ENCODE data around the gene CC2D1B. TPM values are rescaled to one million over a fixed set of nuclear protein-coding genes. Genes with fewer than 3 reads are reported as not detected.

The CC2D1B gene
- total RNA-seq, 2 donors from 2014 or later: 33.7 to 34.3 TPM

DNA sequence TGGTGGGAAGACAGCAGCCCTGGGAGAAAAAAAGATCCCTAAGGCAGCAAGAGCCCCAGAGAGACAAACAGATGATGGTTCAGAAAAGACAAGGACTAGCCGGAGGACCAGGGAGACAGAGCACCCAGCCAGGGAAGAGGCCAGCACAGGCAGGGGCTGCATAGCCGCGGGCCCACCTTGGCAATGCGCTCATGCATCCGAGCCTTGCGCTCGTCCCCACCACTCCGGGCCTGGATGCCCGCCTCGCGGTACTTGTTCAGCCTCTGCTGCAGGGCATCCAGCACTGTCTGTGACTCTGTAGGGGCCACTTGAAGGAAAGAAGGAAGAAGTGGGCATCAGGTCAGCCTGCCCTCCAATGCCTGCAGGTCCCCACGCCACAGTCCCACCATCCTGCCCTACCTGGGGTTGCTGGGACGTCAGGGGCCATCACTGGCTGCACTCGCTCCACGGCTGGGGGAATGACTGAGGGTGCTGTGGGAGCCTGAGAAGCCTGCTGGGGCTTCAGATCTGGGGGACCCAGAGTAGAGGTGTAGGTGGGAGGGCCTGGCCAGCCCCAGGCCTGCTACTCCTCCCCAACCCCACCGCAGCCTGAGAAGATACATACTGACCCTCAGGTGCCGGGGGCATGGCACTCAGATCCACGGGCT lies 7.0 kb downstream of the CC2D1B start:
- TF ChIP-seq, protein P1, sequence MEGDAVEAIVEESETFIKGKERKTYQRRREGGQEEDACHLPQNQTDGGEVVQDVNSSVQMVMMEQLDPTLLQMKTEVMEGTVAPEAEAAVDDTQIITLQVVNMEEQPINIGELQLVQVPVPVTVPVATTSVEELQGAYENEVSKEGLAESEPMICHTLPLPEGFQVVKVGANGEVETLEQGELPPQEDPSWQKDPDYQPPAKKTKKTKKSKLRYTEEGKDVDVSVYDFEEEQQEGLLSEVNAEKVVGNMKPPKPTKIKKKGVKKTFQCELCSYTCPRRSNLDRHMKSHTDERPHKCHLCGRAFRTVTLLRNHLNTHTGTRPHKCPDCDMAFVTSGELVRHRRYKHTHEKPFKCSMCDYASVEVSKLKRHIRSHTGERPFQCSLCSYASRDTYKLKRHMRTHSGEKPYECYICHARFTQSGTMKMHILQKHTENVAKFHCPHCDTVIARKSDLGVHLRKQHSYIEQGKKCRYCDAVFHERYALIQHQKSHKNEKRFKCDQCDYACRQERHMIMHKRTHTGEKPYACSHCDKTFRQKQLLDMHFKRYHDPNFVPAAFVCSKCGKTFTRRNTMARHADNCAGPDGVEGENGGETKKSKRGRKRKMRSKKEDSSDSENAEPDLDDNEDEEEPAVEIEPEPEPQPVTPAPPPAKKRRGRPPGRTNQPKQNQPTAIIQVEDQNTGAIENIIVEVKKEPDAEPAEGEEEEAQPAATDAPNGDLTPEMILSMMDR (IDR thresholded peaks at IDR 0.05): no peak
- ATAC-seq (ENCODE audit: insufficient number of reproducible peaks, low FRiP score, low read depth) (no peak), DNase-seq (ENCODE audit: low spot score) (no peak)
- Histone ChIP-seq H3K36me3 (peaks cover 80% of the 10 kb centered on the region), H3K4me3 (no peak overlapping the region), H3K4me1 (ENCODE audit: control insufficient read depth in 1 of 2, low read depth in 2 of 2) (no peaks in the 10 kb centered on the region), H3K27ac (no peak overlapping the region), H3K27me3 (replicated peaks; ENCODE audit: insufficient read depth) (no peaks in the 10 kb centered on the region), H3K9me3 (no peaks in the 10 kb centered on the region)

DNA sequence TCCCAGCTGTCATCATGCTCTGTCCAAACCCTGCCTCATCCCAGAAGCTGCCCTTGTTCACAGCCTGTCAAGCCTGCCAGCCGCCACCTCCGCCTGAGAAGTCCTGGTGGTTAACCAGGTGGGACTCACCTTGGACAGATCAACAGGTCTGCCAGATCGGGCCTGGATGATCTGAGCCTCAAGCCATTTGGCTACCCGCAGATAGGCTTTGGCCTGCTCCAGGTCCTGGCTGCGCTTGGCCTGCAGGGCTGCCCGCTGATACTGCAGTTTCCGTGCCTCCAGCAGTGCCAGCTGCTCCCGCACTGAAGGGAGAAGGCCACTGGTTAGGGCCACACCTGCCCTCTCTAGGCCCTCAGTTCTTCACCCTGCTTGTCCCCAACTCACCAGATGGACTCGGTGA lies 8.6 kb downstream of the CC2D1B start:
- Histone ChIP-seq H3K4me3 (no peak overlapping the region), H3K27me3 (replicated peaks; ENCODE audit: insufficient read depth) (no peaks in the 10 kb centered on the region), H3K9me3 (no peaks in the 10 kb centered on the region), H3K36me3 (peaks cover 89% of the 10 kb centered on the region), H3K4me1 (ENCODE audit: control insufficient read depth in 1 of 2, low read depth in 2 of 2) (no peaks in the 10 kb centered on the region), H3K27ac (no peak overlapping the region)
- ATAC-seq (ENCODE audit: insufficient number of reproducible peaks, low FRiP score, low read depth) (no peak), DNase-seq (ENCODE audit: low spot score) (no peak)
- TF ChIP-seq, protein P1 (IDR thresholded peaks at IDR 0.05): no peak

DNA sequence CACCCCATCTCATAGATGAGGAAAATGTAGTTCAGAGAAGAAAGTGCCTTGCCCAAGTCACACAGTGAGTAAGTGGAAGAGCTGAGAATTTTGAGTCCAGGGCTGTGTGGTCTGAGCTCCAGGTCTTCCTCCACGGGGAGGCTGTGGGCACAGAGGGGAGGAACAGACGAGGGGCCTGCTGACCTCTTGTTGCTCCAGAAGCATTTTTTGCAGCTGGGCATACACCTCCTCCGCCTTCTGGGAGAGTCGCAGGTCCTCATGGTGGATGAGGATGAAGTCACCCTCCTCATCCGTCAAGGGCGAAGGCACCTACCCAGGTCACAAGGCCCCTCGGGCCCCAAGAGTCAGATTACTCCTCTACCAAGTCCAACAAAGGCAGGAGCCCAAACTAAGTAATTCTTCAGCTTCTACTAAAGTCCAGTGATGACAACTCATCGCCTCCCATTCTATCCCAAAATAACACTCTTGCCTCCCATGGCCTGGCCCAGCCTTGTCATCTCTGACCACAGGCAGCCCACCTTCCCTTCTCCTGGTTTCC lies 9.1 kb downstream of the CC2D1B start:
- peaks cover 84% of the 10 kb centered on the region for H3K36me3 ChIP-seq
- H3K4me1 ChIP-seq (ENCODE audit: control insufficient read depth in 1 of 2, low read depth in 2 of 2): no peaks in the 10 kb centered on the region
- no peaks in the 10 kb centered on the region for H3K27me3 ChIP-seq (replicated peaks; ENCODE audit: insufficient read depth)
- H3K9me3 ChIP-seq: no peaks in the 10 kb centered on the region
- TF ChIP-seq, protein P1 (IDR thresholded peaks at IDR 0.05): no peak
- ATAC-seq (ENCODE audit: insufficient number of reproducible peaks, low FRiP score, low read depth) (no peak), DNase-seq (ENCODE audit: low spot score) (no peak)
- no peak overlapping the region for H3K27ac ChIP-seq
- no peak overlapping the region for H3K4me3 ChIP-seq

DNA sequence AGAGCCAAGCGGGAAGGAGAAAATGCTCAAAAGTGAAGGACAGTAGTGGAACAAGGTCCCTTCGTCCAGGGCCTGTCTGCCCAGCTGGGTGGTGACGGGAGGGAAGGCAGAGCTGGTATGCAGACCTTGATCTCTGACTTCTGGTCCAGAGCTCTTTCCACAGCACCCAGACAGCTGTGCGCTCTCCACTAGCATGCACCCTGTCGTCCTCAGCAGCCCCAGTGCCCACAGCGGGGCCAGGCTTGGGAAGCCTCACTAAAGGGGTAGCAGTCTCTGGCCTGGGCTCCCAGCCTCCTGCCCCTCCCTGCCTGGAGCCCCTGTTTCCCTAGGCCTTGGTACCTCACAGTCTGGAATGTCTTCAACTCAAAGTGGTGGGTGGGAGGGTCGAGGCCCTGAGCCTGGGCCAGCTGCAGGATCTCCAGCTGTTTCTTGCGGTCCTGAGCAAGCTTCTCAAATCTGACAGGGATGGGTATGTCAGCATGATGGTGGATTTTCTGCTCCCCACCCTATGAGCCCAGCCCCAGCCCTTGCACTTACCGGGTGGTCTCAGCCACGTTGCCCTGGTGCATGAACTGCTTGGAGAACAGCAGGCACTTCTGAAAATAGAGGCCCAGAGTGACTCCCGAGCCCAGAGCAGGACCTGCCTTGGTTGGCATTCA lies 10.0 kb downstream of the CC2D1B start:
- Histone ChIP-seq H3K27me3 (replicated peaks; ENCODE audit: insufficient read depth) (no peaks in the 10 kb centered on the region), H3K4me1 (ENCODE audit: control insufficient read depth in 1 of 2, low read depth in 2 of 2) (no peaks in the 10 kb centered on the region), H3K4me3 (no peak overlapping the region), H3K9me3 (no peaks in the 10 kb centered on the region), H3K36me3 (peaks cover 75% of the 10 kb centered on the region), H3K27ac (no peak overlapping the region)
- ATAC-seq (ENCODE audit: insufficient number of reproducible peaks, low FRiP score, low read depth) (no peak), DNase-seq (ENCODE audit: low spot score) (no peak)
- TF ChIP-seq, protein P1 (IDR thresholded peaks at IDR 0.05): no peak

DNA sequence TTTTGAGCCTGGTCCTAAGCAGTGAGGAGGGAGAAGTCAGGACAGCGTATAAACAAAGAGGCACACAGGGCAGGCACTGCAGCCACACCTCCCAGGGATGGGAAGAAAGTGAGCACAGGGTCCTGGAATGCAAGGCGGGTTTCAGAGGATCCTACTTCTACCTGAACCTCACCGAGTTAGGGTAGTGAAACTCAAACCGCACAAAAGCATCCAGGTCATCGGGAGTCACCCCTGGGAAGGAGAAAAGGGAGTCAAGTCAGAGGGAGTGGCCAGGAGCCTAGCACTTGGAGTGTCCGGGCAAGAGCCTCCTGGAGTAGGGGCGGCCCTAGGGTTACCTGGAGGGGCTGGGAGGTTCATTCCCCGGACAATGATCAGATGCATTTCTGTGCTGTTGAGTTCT lies 10.6 kb downstream of the CC2D1B start:
- H3K27me3 ChIP-seq (replicated peaks; ENCODE audit: insufficient read depth): no peaks in the 10 kb centered on the region
- H3K4me3 ChIP-seq: no peak overlapping the region
- no peak overlapping the region for H3K27ac ChIP-seq
- no peaks in the 10 kb centered on the region for H3K4me1 ChIP-seq (ENCODE audit: control insufficient read depth in 1 of 2, low read depth in 2 of 2)
- TF ChIP-seq, protein P1 (IDR thresholded peaks at IDR 0.05): no peak
- ATAC-seq (ENCODE audit: insufficient number of reproducible peaks, low FRiP score, low read depth) (no peak), DNase-seq (ENCODE audit: low spot score) (no peak)
- no peaks in the 10 kb centered on the region for H3K9me3 ChIP-seq
- peaks cover 69% of the 10 kb centered on the region for H3K36me3 ChIP-seq
